ENCODE measurements around the gene LRMDA. TPM values are rescaled to one million over a fixed set of nuclear protein-coding genes. Genes with fewer than 3 reads are reported as not detected.

The LRMDA gene
- total RNA-seq, 4 donors from 2014 or later = 2.2 to 7.8 (median 4.5) TPM

DNA sequence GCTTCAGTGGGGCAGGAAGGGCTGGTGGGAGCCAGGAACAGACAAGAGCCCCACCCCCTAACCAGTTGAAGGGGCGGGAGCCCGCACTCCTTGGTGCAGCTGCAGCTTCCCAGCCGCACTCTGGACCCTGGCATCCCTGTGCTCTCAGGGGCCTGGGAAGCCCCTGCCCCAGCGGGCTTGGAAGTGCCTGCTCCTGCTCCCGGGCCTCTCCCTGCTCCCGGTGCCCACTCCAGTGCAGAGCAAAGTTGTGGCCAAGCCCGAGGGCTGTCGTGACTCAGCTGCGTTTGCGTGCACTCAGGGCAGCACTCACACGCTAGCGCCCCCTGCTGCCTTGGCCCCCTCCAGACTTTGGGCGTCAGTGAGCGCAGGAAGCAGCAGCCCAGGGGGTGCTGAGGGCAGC, 883.8 kb downstream of the LRMDA start:
- intact Hi-C loops (cut with DNase I; ENCODE audit: low total_unique reads) = no loop called here
- no peak for TF ChIP-seq EP300 (IDR thresholded peaks at IDR 0.05; ENCODE audit: low read depth)
- TF ChIP-seq POLR2A (IDR thresholded peaks at IDR 0.05) = no peak
- no peak for TF ChIP-seq POLR2AphosphoS5 (IDR thresholded peaks at IDR 0.05)
- TF ChIP-seq CTCF (IDR thresholded peaks at IDR 0.05) = no peak
- no peak overlapping the region for H3K27ac ChIP-seq
- H3K27me3 ChIP-seq = no peaks in the 10 kb centered on the region
- no peak overlapping the region for H3K4me3 ChIP-seq
- DNase-seq = no peak
- 99% methylated on average over 11 of the region's 14 CpGs; no CpG with 5 or more reads in 1 of the 2 donors for WGBS, 2 donors (ENCODE audit: low coverage in 1 of 2)
- H3K4me1 ChIP-seq = peaks cover 0 to 23% (median 6%) of the 10 kb centered on the region in 4 donors
- H3K9me3 ChIP-seq = no peaks in the 10 kb centered on the region
- in situ Hi-C loops (cut with MboI; ENCODE audit: low pct_ligation_motif_present in 1 of 4, low pct_unique_long_range_greater_than_20kb in 1 of 4, low sequenced_read_pairs in 3 of 4) = loop anchor here in 1 of 4 donors (25.0 kb wide), 1 partner anchor 928 kb away; no protein-coding TSS in a partner anchor
- H3K36me3 ChIP-seq = no peaks in the 10 kb centered on the region

DNA sequence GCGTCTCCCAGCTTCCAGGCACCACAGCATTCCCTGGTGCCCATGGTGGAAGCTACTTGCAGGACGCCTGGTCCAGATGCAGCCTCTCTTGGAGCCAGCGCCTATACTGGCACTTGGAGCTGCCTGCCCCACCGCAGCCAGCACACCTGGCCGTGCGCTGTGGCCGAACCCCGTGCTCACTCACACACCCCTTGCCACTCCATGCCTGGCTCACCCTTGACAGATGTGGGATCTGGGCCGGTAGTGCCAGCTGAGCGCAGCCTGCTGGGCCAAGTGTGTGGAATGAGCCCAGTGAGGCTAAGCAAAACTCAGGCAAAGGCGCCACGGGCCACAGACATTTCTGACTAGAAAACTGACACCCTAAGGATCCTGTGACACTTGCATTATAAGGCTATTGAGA, 884.8 kb downstream of the LRMDA start:
- in situ Hi-C loops (cut with MboI; ENCODE audit: low pct_ligation_motif_present in 1 of 4, low pct_unique_long_range_greater_than_20kb in 1 of 4, low sequenced_read_pairs in 3 of 4) = loop anchor here in 1 of 4 donors (25.0 kb wide), 1 partner anchor 929 kb away; no protein-coding TSS in a partner anchor
- no peak overlapping the region for H3K4me3 ChIP-seq
- intact Hi-C loops (cut with DNase I; ENCODE audit: low total_unique reads) = no loop called here
- no peak for DNase-seq
- H3K9me3 ChIP-seq = no peaks in the 10 kb centered on the region
- 96% methylated on average over 8 of the region's 12 CpGs; no CpG with 5 or more reads in 1 of the 2 donors for WGBS, 2 donors (ENCODE audit: low coverage in 1 of 2)
- no peak for TF ChIP-seq POLR2A (IDR thresholded peaks at IDR 0.05)
- no peak for TF ChIP-seq POLR2AphosphoS5 (IDR thresholded peaks at IDR 0.05)
- no peak for TF ChIP-seq CTCF (IDR thresholded peaks at IDR 0.05)
- no peak for TF ChIP-seq EP300 (IDR thresholded peaks at IDR 0.05; ENCODE audit: low read depth)
- no peaks in the 10 kb centered on the region for H3K27me3 ChIP-seq
- H3K36me3 ChIP-seq = no peaks in the 10 kb centered on the region
- H3K27ac ChIP-seq = no peak overlapping the region
- H3K4me1 ChIP-seq = peaks cover 0 to 19% (median 5%) of the 10 kb centered on the region in 4 donors

DNA sequence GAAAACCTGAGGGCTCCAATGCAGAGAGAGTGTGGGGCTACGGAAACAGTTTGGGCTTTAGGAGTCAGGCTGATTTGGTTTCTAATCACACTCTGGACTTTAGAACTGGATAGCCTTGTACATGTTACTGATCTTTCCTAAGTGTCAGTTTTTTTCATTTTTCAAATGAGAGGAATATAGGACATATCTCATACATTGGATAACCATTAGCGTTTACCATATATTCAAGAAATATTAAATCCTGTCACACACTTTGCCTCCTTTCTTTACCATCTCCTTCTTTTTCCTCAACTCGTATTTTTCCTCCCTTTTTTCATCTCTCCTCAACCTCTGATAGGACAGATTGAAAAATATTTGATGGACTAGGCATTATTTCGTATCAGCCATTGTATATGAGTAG, 885.7 kb downstream of the LRMDA start:
- WGBS, 2 donors (ENCODE audit: low coverage in 1 of 2) = 79 to 91% methylated on average over 4 of the region's 4 CpGs
- intact Hi-C loops (cut with DNase I; ENCODE audit: low total_unique reads) = no loop called here

GRCh38 chr10:76318211-76318610, 886.8 kb downstream of the LRMDA start:
- WGBS, 2 donors (ENCODE audit: low coverage in 1 of 2) = 48 to 53% methylated on average over 2 of the region's 2 CpGs

More for the DNA sequence above, 885.7 kb downstream of the LRMDA start:
- H3K4me1 ChIP-seq = peaks cover 0 to 10% (median under 1%) of the 10 kb centered on the region in 4 donors
- in situ Hi-C loops (cut with MboI; ENCODE audit: low pct_ligation_motif_present in 1 of 4, low pct_unique_long_range_greater_than_20kb in 1 of 4, low sequenced_read_pairs in 3 of 4) = loop anchor here in 1 of 4 donors (25.0 kb wide), 1 partner anchor 930 kb away; no protein-coding TSS in a partner anchor
- H3K36me3 ChIP-seq = no peaks in the 10 kb centered on the region
- H3K27me3 ChIP-seq = no peaks in the 10 kb centered on the region
- no peak overlapping the region for H3K27ac ChIP-seq
- no peak for DNase-seq
- no peak overlapping the region for H3K4me3 ChIP-seq
- no peak for TF ChIP-seq POLR2AphosphoS5 (IDR thresholded peaks at IDR 0.05)
- no peak for TF ChIP-seq CTCF (IDR thresholded peaks at IDR 0.05)
- no peaks in the 10 kb centered on the region for H3K9me3 ChIP-seq

More at GRCh38 chr10:76318211-76318610, 886.8 kb downstream of the LRMDA start:
- peak overlapping the region in 2 of 4 donors; percentile 30 to 39 for H3K27ac ChIP-seq
- H3K4me3 ChIP-seq = no peak overlapping the region
- H3K27me3 ChIP-seq = no peaks in the 10 kb centered on the region
- TF ChIP-seq POLR2AphosphoS5 (IDR thresholded peaks at IDR 0.05) (no peak), EP300 (IDR thresholded peaks at IDR 0.05; ENCODE audit: low read depth) (no peak), POLR2A (IDR thresholded peaks at IDR 0.05) (no peak), CTCF (IDR thresholded peaks at IDR 0.05) (no peak)
- intact Hi-C loops (cut with DNase I; ENCODE audit: low total_unique reads) (no loop called here), in situ Hi-C loops (cut with MboI; ENCODE audit: low pct_ligation_motif_present in 1 of 4, low pct_unique_long_range_greater_than_20kb in 1 of 4, low sequenced_read_pairs in 3 of 4) (loop anchor here in 1 of 4 donors (25.0 kb wide), 1 partner anchor 931 kb away; no protein-coding TSS in a partner anchor)
- no peak for DNase-seq
- no peaks in the 10 kb centered on the region for H3K9me3 ChIP-seq
- no peaks in the 10 kb centered on the region for H3K36me3 ChIP-seq
- peaks cover 0 to 9% (median 0%) of the 10 kb centered on the region in 4 donors for H3K4me1 ChIP-seq

All from transverse colon (tissue), 4 donors.